HG02763 (cell line): ENCODE data around the gene SPATA2L.

Experiments
- ATAC-seq: cut with Tn5 transposase; IDR thresholded peaks from one replicate; pipeline ENCODE4 v1.9.1; 2021; ENCODE audit warnings: mild to moderate bottlenecking, moderate library complexity; ENCODE audit not compliant: unreplicated experiment

Gene SPATA2L, protein sequence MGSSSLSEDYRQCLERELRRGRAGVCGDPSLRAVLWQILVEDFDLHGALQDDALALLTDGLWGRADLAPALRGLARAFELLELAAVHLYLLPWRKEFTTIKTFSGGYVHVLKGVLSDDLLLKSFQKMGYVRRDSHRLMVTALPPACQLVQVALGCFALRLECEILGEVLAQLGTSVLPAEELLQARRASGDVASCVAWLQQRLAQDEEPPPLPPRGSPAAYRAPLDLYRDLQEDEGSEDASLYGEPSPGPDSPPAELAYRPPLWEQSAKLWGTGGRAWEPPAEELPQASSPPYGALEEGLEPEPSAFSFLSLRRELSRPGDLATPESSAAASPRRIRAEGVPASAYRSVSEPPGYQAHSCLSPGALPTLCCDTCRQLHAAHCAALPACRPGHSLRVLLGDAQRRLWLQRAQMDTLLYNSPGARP

DNA sequence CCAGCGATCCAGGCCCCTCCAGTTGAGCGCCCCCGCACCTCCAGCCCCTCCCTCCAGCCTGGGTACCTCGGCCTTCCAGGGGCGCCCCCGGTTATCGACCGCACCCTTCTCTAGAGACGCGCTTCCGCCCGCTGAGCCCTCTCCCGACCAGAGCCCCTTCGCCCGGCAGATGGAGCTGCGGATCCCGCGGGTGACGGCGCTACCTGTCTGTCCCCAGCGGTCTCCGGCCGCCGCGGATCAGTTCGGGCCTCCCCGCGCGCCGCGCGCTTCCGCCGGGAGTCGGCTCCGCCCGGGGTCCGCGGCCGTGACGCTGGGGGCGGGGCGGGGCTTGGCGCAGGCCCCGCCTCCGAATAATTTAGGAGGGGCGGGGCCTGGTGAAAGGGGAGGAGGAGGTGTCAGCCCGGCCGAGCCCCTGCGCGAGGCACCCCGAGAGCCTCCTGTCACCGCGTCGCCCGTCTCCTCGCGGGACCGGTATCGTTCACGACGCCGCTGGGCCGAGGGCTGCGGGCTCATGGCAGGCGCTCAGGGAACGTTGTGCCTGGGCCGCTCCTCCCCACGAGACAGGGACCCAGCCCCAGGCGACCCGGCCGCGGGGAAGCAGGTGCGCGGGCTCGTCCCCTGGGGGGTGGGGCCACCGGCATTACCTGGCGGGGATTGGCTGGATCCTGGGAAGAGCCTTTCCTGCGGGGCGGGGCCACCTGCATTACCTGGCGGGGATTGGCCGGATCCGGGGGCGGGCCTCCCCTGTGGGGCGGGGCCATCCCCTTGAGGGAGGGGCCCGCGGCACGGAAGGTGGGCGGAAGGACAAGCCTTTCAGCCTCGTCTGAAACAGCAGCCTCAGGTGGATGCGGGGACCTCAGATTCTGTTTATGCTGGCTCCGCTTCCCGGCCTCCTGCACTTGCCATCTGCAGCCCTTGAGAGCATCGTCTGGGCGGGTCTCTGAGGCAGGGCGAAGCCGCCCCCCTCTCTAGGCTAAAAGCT is at the start of gene SPATA2L:
Gene SPATA2L, minus strand, starts transcription at position 281 of the 982 bp plus-strand sequence. CDS start 473 bp downstream, outside the sequence.
- ATAC-seq = peak; percentile 70

- no peak for ATAC-seq
Measured at GRCh38 chr16:89749637-89750036, 48.1 kb upstream of the SPATA2L start.

DNA sequence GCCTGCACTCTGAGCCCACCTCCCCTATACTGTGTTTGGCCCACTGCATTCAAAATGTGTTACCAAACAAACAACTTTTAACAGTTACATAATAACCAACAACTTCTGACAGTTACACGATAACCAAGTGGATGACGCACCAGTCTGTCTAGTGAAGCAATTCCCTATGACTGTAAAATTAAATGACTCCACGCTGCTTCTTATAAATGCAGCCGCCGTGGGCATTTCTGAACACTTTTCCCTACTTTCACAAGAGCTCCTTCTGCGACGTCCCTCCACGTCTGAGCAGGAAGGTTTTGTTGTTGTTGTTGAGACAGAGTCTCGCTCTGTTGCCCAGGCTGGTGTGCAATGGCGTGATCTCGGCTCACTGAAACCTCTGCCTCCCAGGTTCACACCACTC is 47.4 kb upstream of the SPATA2L start:
- no peak for ATAC-seq

DNA sequence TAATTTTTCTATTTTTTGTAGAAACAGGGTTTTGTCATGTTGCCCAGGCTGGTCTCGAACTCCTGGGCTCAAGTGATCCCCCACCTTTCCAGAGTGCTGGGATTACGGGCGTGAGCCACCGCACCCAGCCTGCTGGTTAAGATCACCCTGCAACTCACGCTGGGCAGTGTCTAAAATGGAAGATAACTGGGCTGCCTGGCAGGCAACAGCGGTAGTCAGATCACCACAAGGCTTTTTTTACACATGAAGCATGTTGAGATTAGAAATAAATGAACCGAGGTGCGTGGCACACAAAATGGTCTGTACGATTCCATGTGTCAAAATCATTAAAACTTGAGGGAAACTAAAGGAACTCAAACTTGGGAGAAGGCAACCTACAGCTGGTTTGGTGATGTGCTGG is 46.6 kb upstream of the SPATA2L start:
- ATAC-seq = no peak

GRCh38 chr16:89746043-89746442 is 44.5 kb upstream of the SPATA2L start:
- ATAC-seq = no peak

DNA sequence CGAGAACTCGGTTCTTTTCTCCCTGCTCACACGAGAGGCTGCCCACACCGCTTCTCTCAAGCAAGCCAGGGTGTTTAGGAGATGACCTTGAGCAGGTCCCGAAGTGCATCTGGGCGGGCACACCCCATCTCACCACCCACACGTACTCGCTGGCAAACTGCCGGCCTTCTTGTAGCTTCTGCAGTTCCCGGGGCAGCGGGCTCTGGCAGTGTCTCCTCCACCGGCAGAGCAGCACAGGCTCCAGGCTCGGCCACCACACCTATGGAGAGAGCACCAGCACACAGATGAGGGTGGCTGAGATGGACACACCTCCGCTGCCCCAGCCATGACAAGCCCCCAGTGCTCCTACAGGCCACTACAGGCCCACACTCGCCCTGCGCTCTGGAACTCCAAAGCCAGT is 43.3 kb upstream of the SPATA2L start:
- no peak for ATAC-seq

GRCh38 chr16:89742948-89743347 is 41.4 kb upstream of the SPATA2L start:
- no peak for ATAC-seq

DNA sequence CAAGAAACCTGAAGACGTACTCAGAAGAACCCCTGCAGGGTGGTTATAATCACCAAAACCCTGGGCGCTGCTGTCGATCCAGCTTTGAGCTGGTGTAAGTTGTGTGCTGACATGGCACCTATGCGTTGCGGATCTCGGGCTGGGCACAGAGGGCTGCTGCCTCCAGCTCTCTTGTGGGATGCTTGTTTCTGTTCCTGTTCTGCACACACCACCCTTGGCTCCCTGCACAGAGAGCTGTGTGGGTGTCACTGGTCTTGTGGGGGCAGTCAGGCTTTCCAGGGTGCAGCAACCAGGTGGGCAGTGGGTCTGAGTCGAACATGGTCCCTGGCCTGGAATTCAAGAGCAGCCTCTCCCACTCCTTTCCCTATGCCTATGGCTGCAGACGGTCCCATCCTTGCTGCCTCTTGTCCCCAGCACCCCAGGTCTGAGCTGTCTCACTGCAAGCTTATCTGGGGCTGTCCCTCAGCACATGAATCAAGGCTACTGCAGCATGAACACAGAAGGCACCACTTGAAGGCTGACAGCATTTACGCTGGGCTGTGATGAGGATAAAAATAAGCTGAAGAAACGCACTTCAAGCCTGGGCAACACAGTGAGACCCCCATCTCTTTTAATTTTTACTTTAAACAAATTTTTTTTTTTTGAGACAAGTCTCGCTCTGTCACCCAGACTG is 40.0 kb upstream of the SPATA2L start:
- no peak for ATAC-seq

DNA sequence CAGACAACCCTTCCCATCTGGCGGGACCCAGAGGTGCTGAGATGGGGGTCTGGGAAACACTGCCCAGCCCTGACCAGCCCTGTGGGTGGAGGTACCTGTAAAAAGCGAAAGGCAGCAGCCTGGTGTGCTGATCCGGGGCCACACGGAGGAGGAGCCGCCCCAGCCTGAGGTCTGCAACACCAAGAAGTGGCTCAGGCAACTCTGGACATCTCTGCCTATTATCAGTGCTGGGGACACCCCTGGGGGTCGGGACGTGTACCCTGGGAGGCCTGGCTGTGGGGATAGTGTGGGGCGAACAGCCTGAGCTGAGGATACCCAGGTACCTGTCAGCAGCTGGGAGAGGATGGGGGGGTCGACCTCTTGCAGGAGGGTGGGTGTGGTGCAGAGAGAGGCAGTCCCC is 37.9 kb upstream of the SPATA2L start:
- no peak for ATAC-seq

- ATAC-seq = no peak
Measured at GRCh38 chr16:89738538-89739317, 37.2 kb upstream of the SPATA2L start.

- ATAC-seq = no peak
Measured at GRCh38 chr16:89738072-89738377, 36.5 kb upstream of the SPATA2L start.

GRCh38 chr16:89737341-89738071 is 36.0 kb upstream of the SPATA2L start:
- ATAC-seq = no peak

- no peak for ATAC-seq
Measured at GRCh38 chr16:89736554-89736953, 35.0 kb upstream of the SPATA2L start.

- ATAC-seq = no peak
Measured at GRCh38 chr16:89733792-89734191, 32.3 kb upstream of the SPATA2L start.

- no peak for ATAC-seq
Measured at GRCh38 chr16:89733322-89733721, 31.8 kb upstream of the SPATA2L start.

DNA sequence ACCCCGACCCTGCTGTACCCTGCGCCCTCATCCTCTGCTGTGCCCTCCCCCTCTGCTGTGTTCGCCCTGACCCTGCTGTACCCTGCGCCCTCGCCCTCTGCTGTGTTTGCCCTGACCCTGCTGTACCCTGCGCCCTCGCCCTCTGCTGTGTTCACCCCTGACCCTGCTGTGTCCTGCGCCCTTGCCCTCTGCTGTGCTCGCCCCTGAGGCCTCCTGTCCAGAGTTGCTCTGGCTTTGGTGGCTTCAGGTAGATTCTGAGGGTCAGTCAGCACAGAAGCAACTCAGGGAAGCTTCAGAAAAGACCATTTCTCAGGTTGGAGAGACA is 31.4 kb upstream of the SPATA2L start:
- no peak for ATAC-seq

DNA sequence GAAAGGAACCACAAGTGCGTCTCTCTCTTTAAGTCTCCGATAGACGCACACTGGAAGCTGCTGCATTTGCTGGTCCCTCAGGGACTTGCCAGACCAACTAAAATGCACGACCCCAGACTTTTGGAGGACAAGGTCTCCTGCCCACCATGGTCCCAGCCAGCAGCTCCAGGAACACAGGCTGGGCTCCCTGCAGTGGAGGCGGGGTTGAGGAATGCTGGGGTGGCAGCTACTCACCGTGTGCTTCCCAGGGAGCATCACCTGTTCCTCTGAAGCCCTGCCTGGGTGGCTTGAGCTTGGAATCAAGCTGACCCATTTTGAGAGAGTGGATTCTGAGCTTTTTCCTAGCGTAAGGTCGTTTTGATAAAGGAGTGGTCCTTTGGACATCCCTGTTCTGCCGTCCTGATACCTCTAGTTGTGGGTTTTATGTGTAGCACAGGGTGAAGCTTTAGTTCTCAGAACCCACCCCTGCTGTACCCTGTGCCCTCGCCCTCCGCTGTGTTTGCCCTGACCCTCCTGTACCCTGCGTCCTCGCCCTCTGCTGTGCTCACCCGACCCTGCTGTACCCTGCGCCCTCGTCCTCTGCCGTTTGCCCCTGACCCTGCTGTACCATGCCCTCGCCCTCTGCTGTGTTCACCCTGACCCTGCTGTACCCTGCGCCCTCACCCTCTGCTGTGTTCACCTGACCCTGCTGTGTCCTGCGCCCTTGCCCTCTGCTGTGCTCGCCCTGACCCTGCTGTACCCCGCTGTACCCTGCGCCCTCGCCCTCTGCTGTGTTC is 30.8 kb upstream of the SPATA2L start:
- ATAC-seq = no peak

GRCh38 chr16:89730610-89731234 is 29.2 kb upstream of the SPATA2L start:
- ATAC-seq = no peak
